Uterus (tissue), 2 donors: ENCODE data around the gene MAT2A.

ENCODE experiments used
- POLR2A ChIP-seq, 2 donors: fragments of 450-650 bp; IDR thresholded peaks; one replicate each; pipeline ENCODE4 v1.6.1; 2016; ENCODE audit warnings: antibody characterized with exemption in 2 of 2, mild to moderate bottlenecking in 1 of 2, moderate library complexity in 1 of 2
- TF ChIP-seq, protein P1 (sequence below), 4 experiments: fragments of 200-600 bp in 2 of 4; fragments of 450-650 bp in 2 of 4; sonication (generic) in 2 of 4; IDR thresholded peaks; one replicate each; pipeline ENCODE4 v1.5.1; 2016 to 2019; ENCODE audit warnings: antibody characterized with exemption in 4 of 4, mild to moderate bottlenecking in 2 of 4, moderate library complexity in 1 of 4

DNA sequence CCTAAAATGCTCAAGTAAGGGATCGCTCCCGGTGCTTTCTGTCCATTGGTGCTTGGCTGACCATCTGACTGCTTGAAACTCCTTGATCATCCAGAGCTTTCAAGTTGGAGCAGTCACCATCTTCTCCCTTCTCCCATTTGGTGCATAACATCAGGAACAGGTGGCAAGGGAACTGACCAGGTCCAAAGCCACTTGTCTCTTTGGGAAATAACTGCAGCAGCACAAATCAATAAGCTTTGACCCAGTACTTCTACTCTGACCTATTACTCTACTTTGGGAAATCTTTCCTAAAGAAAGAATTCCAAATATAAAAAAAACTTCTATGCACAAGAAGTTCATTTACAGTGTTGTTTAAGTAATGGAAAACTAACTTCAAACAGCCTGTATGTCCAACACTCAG is 10.6 kb upstream of the MAT2A start:
- TF ChIP-seq, protein P1, sequence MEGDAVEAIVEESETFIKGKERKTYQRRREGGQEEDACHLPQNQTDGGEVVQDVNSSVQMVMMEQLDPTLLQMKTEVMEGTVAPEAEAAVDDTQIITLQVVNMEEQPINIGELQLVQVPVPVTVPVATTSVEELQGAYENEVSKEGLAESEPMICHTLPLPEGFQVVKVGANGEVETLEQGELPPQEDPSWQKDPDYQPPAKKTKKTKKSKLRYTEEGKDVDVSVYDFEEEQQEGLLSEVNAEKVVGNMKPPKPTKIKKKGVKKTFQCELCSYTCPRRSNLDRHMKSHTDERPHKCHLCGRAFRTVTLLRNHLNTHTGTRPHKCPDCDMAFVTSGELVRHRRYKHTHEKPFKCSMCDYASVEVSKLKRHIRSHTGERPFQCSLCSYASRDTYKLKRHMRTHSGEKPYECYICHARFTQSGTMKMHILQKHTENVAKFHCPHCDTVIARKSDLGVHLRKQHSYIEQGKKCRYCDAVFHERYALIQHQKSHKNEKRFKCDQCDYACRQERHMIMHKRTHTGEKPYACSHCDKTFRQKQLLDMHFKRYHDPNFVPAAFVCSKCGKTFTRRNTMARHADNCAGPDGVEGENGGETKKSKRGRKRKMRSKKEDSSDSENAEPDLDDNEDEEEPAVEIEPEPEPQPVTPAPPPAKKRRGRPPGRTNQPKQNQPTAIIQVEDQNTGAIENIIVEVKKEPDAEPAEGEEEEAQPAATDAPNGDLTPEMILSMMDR (IDR thresholded peaks at IDR 0.05) = no peak
- TF ChIP-seq POLR2A (IDR thresholded peaks at IDR 0.05) = no peak
